Subcutaneous abdominal adipose tissue (tissue), 5 donors: ENCODE measurements around the gene FBXW7.

Source experiments
- H3K27ac ChIP-seq: one replicate; pipeline ENCODE4 v1.7.0; 2013; ENCODE audit warnings: low read depth, mild to moderate bottlenecking, inconsistent platforms, low read length, moderate library complexity
- H3K27me3 ChIP-seq, 5 donors: one replicate each; pipeline ENCODE4 v1.7.0; 2013; ENCODE audit warnings: low read length in 5 of 5, inconsistent platforms in 1 of 5; ENCODE audit not compliant: control insufficient read depth in 5 of 5, insufficient read depth in 4 of 5
- H3K36me3 ChIP-seq, 5 donors: one replicate each; pipeline ENCODE4 v1.7.0; 2013; ENCODE audit warnings: low read length in 5 of 5; ENCODE audit not compliant: control insufficient read depth in 5 of 5, insufficient read depth in 5 of 5
- H3K4me1 ChIP-seq, 5 donors: one replicate each; pipeline ENCODE4 v1.7.0; 2013; ENCODE audit warnings: low read length in 5 of 5, mild to moderate bottlenecking in 3 of 5, moderate library complexity in 1 of 5; ENCODE audit not compliant: control insufficient read depth in 5 of 5, insufficient read depth in 5 of 5
- H3K4me3 ChIP-seq, 5 donors: one replicate each; pipeline ENCODE4 v1.7.0; 2013; ENCODE audit warnings: low read length in 5 of 5, low read depth in 1 of 5
- H3K9ac ChIP-seq, 5 donors: one replicate each; pipeline ENCODE4 v1.7.0; 2013; ENCODE audit warnings: low read length in 5 of 5, mild to moderate bottlenecking in 4 of 5, moderate library complexity in 3 of 5
- H3K9me3 ChIP-seq, 5 donors: one replicate each; pipeline ENCODE4 v1.7.0; 2013; ENCODE audit warnings: low read length in 5 of 5; ENCODE audit not compliant: control insufficient read depth in 5 of 5
- donor health status: healthy.
- donor health status: healthy.
- donor health status: healthy.
- donor health status: healthy.
- donor health status: healthy.

The FBXW7 gene

GRCh38 chr4:152424396-152424795 is 111.5 kb downstream of the FBXW7 start:
- no peak overlapping the region for H3K4me3 ChIP-seq
- no peaks in the 10 kb centered on the region for H3K9me3 ChIP-seq
- peaks cover 0 to 3% (median 0%) of the 10 kb centered on the region in 5 donors for H3K36me3 ChIP-seq
- no peak overlapping the region for H3K27ac ChIP-seq
- no peaks in the 10 kb centered on the region for H3K27me3 ChIP-seq
- H3K4me1 ChIP-seq, result no peaks in the 10 kb centered on the region
- no peak overlapping the region for H3K9ac ChIP-seq

GRCh38 chr4:152422817-152423320 is 113.0 kb downstream of the FBXW7 start:
- H3K4me3 ChIP-seq, result no peak overlapping the region
- no peak overlapping the region for H3K9ac ChIP-seq
- H3K9me3 ChIP-seq, result no peaks in the 10 kb centered on the region
- no peak overlapping the region for H3K27ac ChIP-seq
- H3K4me1 ChIP-seq, result no peaks in the 10 kb centered on the region
- peaks cover 0 to 3% (median 0%) of the 10 kb centered on the region in 5 donors for H3K36me3 ChIP-seq
- no peaks in the 10 kb centered on the region for H3K27me3 ChIP-seq

GRCh38 chr4:152421576-152421975 is 114.3 kb downstream of the FBXW7 start:
- no peak overlapping the region for H3K27ac ChIP-seq
- no peaks in the 10 kb centered on the region for H3K4me1 ChIP-seq
- H3K4me3 ChIP-seq, result no peak overlapping the region
- H3K9me3 ChIP-seq, result no peaks in the 10 kb centered on the region
- no peak overlapping the region for H3K9ac ChIP-seq
- no peaks in the 10 kb centered on the region for H3K27me3 ChIP-seq
- H3K36me3 ChIP-seq, result no peaks in the 10 kb centered on the region

GRCh38 chr4:152419809-152420208 is 116.1 kb downstream of the FBXW7 start:
- Histone ChIP-seq H3K27me3 (no peaks in the 10 kb centered on the region), H3K9me3 (no peaks in the 10 kb centered on the region), H3K4me3 (no peak overlapping the region), H3K36me3 (no peaks in the 10 kb centered on the region), H3K9ac (no peak overlapping the region), H3K27ac (no peak overlapping the region), H3K4me1 (no peaks in the 10 kb centered on the region)

GRCh38 chr4:152417673-152418072 is 118.2 kb downstream of the FBXW7 start:
- H3K27ac ChIP-seq, result no peak overlapping the region
- H3K27me3 ChIP-seq, result no peaks in the 10 kb centered on the region
- H3K9me3 ChIP-seq, result no peaks in the 10 kb centered on the region
- no peak overlapping the region for H3K4me3 ChIP-seq
- no peak overlapping the region for H3K9ac ChIP-seq
- H3K36me3 ChIP-seq, result no peaks in the 10 kb centered on the region
- H3K4me1 ChIP-seq, result no peaks in the 10 kb centered on the region

- Histone ChIP-seq H3K27ac (no peak overlapping the region), H3K9me3 (no peaks in the 10 kb centered on the region), H3K9ac (no peak overlapping the region), H3K4me3 (no peak overlapping the region), H3K4me1 (no peaks in the 10 kb centered on the region), H3K36me3 (peaks cover 5 to 6% (median 6%) of the 10 kb centered on the region in 5 donors), H3K27me3 (no peaks in the 10 kb centered on the region)
Measured at GRCh38 chr4:152415980-152416379, 119.9 kb downstream of the FBXW7 start.

GRCh38 chr4:152408514-152409327 is 127.2 kb downstream of the FBXW7 start:
- no peaks in the 10 kb centered on the region for H3K9me3 ChIP-seq
- H3K36me3 ChIP-seq, result peaks cover 5 to 6% (median 6%) of the 10 kb centered on the region in 5 donors
- no peak overlapping the region for H3K27ac ChIP-seq
- no peaks in the 10 kb centered on the region for H3K27me3 ChIP-seq
- no peak overlapping the region for H3K4me3 ChIP-seq
- H3K9ac ChIP-seq, result no peak overlapping the region
- H3K4me1 ChIP-seq, result no peaks in the 10 kb centered on the region

- Histone ChIP-seq H3K27ac (no peak overlapping the region), H3K27me3 (no peaks in the 10 kb centered on the region), H3K4me3 (no peak overlapping the region), H3K4me1 (peaks cover 0 to 4% (median 0%) of the 10 kb centered on the region in 5 donors), H3K9me3 (no peaks in the 10 kb centered on the region), H3K9ac (no peak overlapping the region), H3K36me3 (no peaks in the 10 kb centered on the region)
Measured at GRCh38 chr4:152401424-152401823, 134.5 kb downstream of the FBXW7 start.

- Histone ChIP-seq H3K27me3 (no peaks in the 10 kb centered on the region), H3K4me1 (peaks cover 0 to 4% (median 0%) of the 10 kb centered on the region in 5 donors), H3K36me3 (no peaks in the 10 kb centered on the region), H3K9me3 (no peaks in the 10 kb centered on the region), H3K9ac (peak overlapping the region in 1 of 5 donors; percentile 4), H3K27ac (no peak overlapping the region), H3K4me3 (no peak overlapping the region)
Measured at GRCh38 chr4:152399246-152399645, 136.6 kb downstream of the FBXW7 start.

GRCh38 chr4:152398060-152398459 is 137.8 kb downstream of the FBXW7 start:
- Histone ChIP-seq H3K9ac (no peak overlapping the region), H3K9me3 (no peaks in the 10 kb centered on the region), H3K27ac (no peak overlapping the region), H3K4me3 (no peak overlapping the region), H3K27me3 (no peaks in the 10 kb centered on the region), H3K4me1 (peaks cover 0 to 4% (median 0%) of the 10 kb centered on the region in 5 donors), H3K36me3 (no peaks in the 10 kb centered on the region)
